Osteoblast (primary cell): ENCODE measurements around the gene VSX2. TPM values are rescaled to one million over a fixed set of nuclear protein-coding genes. Genes with fewer than 3 reads are reported as not detected.

Experiments
- DNase-seq: peaks from one replicate; pipeline ENCODE4 v3.0.0; 2011; ENCODE audit warnings: low spot score, mixed read lengths; ENCODE audit not compliant: insufficient read length; ENCODE audit errors: missing footprints
- H2AFZ ChIP-seq: 2 replicates; pipeline ENCODE4 v1.6.0; 2011; ENCODE audit warnings: mild to moderate bottlenecking, low read length
- H3K27ac ChIP-seq: 2 replicates; pipeline ENCODE4 v1.5.1; 2011; ENCODE audit warnings: mild to moderate bottlenecking, low read depth, low read length, moderate library complexity
- H3K27me3 ChIP-seq: 2 replicates; pipeline ENCODE4 v1.6.0; 2012; ENCODE audit warnings: mild to moderate bottlenecking, control low read depth, inconsistent platforms, low read length, moderate library complexity; ENCODE audit not compliant: insufficient read depth
- H3K36me3 ChIP-seq: 2 replicates; pipeline ENCODE4 v1.5.1; 2011; ENCODE audit warnings: mild to moderate bottlenecking, low read length, control low read depth, moderate library complexity; ENCODE audit not compliant: insufficient read depth
- H3K4me1 ChIP-seq: 2 replicates; pipeline ENCODE4 v1.5.1; 2011; ENCODE audit warnings: mild to moderate bottlenecking, low read length, control low read depth, moderate library complexity; ENCODE audit not compliant: insufficient read depth
- H3K4me2 ChIP-seq: 2 replicates; pipeline ENCODE4 v1.6.0; 2011; ENCODE audit warnings: mild to moderate bottlenecking, low read length; ENCODE audit not compliant: insufficient read depth
- H3K4me3 ChIP-seq: fragments of 200-600 bp; sonication (generic); 3 replicates; pipeline ENCODE4 v1.5.1; 2012; ENCODE audit warnings: mild to moderate bottlenecking, low read length, inconsistent platforms; ENCODE audit not compliant: insufficient read depth
- H3K79me2 ChIP-seq: 2 replicates; pipeline ENCODE4 v1.6.0; 2012; ENCODE audit warnings: mild to moderate bottlenecking, low read length, control low read depth, inconsistent platforms; ENCODE audit not compliant: insufficient read depth
- H3K9me3 ChIP-seq: 2 replicates; pipeline ENCODE4 v1.5.1; 2011; ENCODE audit warnings: low read depth, low read length, control low read depth
- H4K20me1 ChIP-seq: 2 replicates; pipeline ENCODE4 v1.6.0; 2012; ENCODE audit warnings: mild to moderate bottlenecking, low read length, control low read depth; ENCODE audit not compliant: insufficient read depth
- total RNA-seq: library from RNA; depleted of rRNA; stranded (reverse); fragments of >200 nt; gene quantifications from 2 replicates; pipeline ENCODE4 v1.2.3, GENCODE V29; 2012
- TF ChIP-seq, protein P1 (sequence below): IDR thresholded peaks from 2 replicates; pipeline ENCODE4 v1.5.1; 2011; ENCODE audit warnings: mild to moderate bottlenecking, low read depth, low read length, moderate library complexity; ENCODE audit errors: extremely low read depth

Gene VSX2
- total RNA-seq, 1 donor = not detected

- H3K36me3 ChIP-seq = peaks cover 3% of the 10 kb centered on the region
- no peak overlapping the region for H3K4me3 ChIP-seq
- H3K27me3 ChIP-seq = no peaks in the 10 kb centered on the region
- H2AFZ ChIP-seq = no peak overlapping the region
- H3K4me2 ChIP-seq = no peak overlapping the region
- H3K79me2 ChIP-seq = no peaks in the 10 kb centered on the region
- DNase-seq = no peak
- H3K4me1 ChIP-seq = no peaks in the 10 kb centered on the region
- TF ChIP-seq, protein P1, sequence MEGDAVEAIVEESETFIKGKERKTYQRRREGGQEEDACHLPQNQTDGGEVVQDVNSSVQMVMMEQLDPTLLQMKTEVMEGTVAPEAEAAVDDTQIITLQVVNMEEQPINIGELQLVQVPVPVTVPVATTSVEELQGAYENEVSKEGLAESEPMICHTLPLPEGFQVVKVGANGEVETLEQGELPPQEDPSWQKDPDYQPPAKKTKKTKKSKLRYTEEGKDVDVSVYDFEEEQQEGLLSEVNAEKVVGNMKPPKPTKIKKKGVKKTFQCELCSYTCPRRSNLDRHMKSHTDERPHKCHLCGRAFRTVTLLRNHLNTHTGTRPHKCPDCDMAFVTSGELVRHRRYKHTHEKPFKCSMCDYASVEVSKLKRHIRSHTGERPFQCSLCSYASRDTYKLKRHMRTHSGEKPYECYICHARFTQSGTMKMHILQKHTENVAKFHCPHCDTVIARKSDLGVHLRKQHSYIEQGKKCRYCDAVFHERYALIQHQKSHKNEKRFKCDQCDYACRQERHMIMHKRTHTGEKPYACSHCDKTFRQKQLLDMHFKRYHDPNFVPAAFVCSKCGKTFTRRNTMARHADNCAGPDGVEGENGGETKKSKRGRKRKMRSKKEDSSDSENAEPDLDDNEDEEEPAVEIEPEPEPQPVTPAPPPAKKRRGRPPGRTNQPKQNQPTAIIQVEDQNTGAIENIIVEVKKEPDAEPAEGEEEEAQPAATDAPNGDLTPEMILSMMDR = no peak
- H4K20me1 ChIP-seq = peaks cover 3% of the 10 kb centered on the region
- H3K9me3 ChIP-seq = no peaks in the 10 kb centered on the region
- H3K27ac ChIP-seq = no peak overlapping the region
Measured at GRCh38 chr14:74195623-74196022, 43.6 kb upstream of the VSX2 start.

DNA sequence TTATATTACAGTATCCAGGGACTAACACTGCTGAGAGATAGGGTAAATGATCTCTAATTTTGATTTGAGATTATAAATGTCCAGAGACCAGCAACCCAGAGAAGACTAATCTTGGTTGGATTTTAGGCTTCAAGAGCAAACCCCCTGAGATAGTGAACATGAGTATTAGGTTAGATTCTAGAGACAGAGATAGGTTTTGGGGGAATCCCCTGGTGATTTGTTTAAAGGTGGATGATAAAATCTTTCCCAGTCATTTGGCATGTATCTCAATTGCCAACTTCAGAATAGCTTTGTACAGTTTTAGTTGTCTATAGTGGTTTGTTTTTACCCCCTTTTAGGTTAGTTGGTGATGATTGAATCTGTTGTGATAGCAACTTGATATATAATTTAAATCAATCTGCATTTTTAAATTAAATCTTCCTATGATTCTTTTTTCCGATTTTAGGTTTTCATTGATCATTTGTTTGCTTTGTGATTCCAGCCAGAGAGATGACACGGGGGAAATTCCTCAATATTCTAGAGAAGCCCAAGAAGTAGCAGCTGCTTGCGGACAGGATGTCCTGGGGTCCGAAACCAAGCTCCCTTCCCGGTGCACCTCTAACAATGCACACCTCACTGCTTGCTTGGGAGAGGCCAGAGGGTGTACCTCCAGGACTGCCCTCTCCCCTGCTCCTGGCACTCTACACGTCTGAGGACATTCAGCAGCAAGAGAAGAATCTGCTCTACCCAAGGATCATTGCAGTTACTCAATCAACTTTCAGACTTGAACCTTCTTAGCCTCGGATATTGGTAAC is 40.6 kb upstream of the VSX2 start:
- H3K4me2 ChIP-seq = no peak overlapping the region

DNA sequence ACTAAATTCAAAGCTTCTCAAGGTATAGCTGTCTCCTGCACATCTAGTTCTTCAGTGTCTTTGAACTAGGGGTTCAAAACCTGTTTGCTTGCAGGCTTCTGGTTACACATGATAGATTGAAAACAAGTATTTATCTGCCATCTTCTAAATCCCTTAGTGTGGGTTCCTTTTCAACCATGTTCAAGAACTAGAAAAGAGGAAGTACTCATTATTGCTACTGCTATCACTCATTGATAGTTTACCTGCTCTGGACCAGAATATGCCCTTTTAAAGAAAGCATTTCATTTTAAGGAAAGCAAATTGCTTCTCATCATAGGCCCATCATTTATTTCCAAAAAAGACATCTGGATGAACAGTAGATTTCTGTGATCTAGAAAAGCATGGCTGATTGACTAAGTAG is 37.1 kb upstream of the VSX2 start:
- Histone ChIP-seq H3K9me3 (no peaks in the 10 kb centered on the region), H4K20me1 (peaks cover 3% of the 10 kb centered on the region)
- TF ChIP-seq, protein P1 = no peak

More for the DNA sequence above, 40.6 kb upstream of the VSX2 start:
- Histone ChIP-seq H3K36me3 (peaks cover 3% of the 10 kb centered on the region), H3K4me3 (no peak overlapping the region), H3K27me3 (no peaks in the 10 kb centered on the region), H3K9me3 (no peaks in the 10 kb centered on the region), H3K79me2 (no peaks in the 10 kb centered on the region), H3K4me1 (no peaks in the 10 kb centered on the region), H3K27ac (no peak overlapping the region), H2AFZ (no peak overlapping the region), H4K20me1 (peaks cover 3% of the 10 kb centered on the region)
- no peak for DNase-seq
- TF ChIP-seq, protein P1 = no peak

DNA sequence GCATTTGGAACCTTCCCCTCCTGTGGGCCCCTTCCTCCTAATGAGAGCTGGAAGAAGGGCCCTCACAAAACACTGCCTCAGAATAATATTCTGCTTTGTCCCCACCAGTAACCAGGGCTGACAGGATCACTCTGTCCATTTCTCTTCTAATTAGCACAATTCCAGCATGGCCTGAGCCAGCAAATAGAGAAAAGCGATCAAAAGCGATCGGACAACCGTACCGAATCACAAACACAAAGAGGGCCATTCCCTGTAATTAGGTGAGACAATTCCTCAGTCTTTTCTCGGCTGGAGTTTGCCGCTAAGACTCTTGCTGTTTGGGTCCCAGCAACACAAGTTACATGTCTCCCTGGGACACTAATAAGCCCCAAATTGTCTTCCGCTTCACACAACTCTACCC is 35.6 kb upstream of the VSX2 start:
- TF ChIP-seq, protein P1 = no peak
- Histone ChIP-seq H3K4me2 (no peak overlapping the region), H3K27ac (no peak overlapping the region), H3K27me3 (no peaks in the 10 kb centered on the region), H3K79me2 (no peaks in the 10 kb centered on the region), H4K20me1 (peaks cover 3% of the 10 kb centered on the region), H3K4me3 (no peak overlapping the region), H3K9me3 (no peaks in the 10 kb centered on the region), H3K36me3 (peaks cover 3% of the 10 kb centered on the region), H2AFZ (no peak overlapping the region), H3K4me1 (no peaks in the 10 kb centered on the region)
- DNase-seq = no peak

More for the DNA sequence above, 37.1 kb upstream of the VSX2 start:
- Histone ChIP-seq H3K27ac (no peak overlapping the region), H3K36me3 (peaks cover 3% of the 10 kb centered on the region), H3K4me2 (no peak overlapping the region), H3K27me3 (no peaks in the 10 kb centered on the region), H3K79me2 (no peaks in the 10 kb centered on the region), H3K4me1 (no peaks in the 10 kb centered on the region), H3K4me3 (no peak overlapping the region), H2AFZ (no peak overlapping the region)
- no peak for DNase-seq
